HepG2 (cell line): ENCODE data around the gene NPHS1.
A peak's percentile ranks its signal among the peaks of the same experiment; 100 is the strongest.

Source experiments
- CHD2 ChIP-seq: IDR thresholded peaks from 2 replicates; pipeline ENCODE4 v1.6.1; 2011; ENCODE audit warnings: low read depth, low read length, improper control_type of control experiment
- FIP1L1 ChIP-seq: fragments of 200-400 bp; formaldehyde crosslinking; IDR thresholded peaks from 2 replicates; pipeline ENCODE4 v1.6.1; 2018; ENCODE audit warnings: low read depth, mild to moderate bottlenecking, low read length, moderate library complexity, borderline replicate concordance; ENCODE audit not compliant: insufficient read depth
- GABPA ChIP-seq, 2 experiments: IDR thresholded peaks; 2 replicates each; pipeline ENCODE4 v1.6.1; 2011 to 2016; ENCODE audit warnings: low read depth in 2 of 2, low read length in 1 of 2, missing biosample characterization in 1 of 2, missing genetic modification characterization in 1 of 2
- HCFC1 ChIP-seq: fragments of 150-350 bp; IDR thresholded peaks from 2 replicates; pipeline ENCODE4 v1.6.1; 2014; ENCODE audit warnings: low read depth, low read length
- KLF13 ChIP-seq: sonication (generic); formaldehyde crosslinking; IDR thresholded peaks from 2 replicates; pipeline ENCODE4 v1.4.0; 2020; ENCODE audit warnings: mild to moderate bottlenecking, missing genetic modification reagents
- NAIF1 ChIP-seq: sonication (generic); formaldehyde crosslinking; IDR thresholded peaks from 2 replicates; pipeline ENCODE4 v1.5.0; 2020; ENCODE audit warnings: mild to moderate bottlenecking, missing genetic modification reagents, borderline replicate concordance
- POLR2AphosphoS2 ChIP-seq: IDR thresholded peaks from 2 replicates; pipeline ENCODE4 v1.6.1; 2011; ENCODE audit warnings: low read depth, low read length, improper control_type of control experiment
- TCF12 ChIP-seq, 2 experiments: fragments of 450-650 bp in 1 of 2; sonication (generic) in 1 of 2; formaldehyde crosslinking in 1 of 2; IDR thresholded peaks; 2 replicates each; pipeline versions ENCODE4 v1.6.1 to v1.8.0; 2017 to 2022; ENCODE audit warnings: antibody characterized with exemption in 1 of 2, mild to moderate bottlenecking in 1 of 2, missing genetic modification reagents in 1 of 2, moderate library complexity in 1 of 2
- TF ChIP-seq, protein P1 (sequence below): sonication (generic); formaldehyde crosslinking; IDR thresholded peaks from 2 replicates; pipeline ENCODE4 v1.5.0; 2020; ENCODE audit warnings: mild to moderate bottlenecking, missing genetic modification reagents, moderate library complexity
- TF ChIP-seq, protein P2 (sequence below): IDR thresholded peaks from 2 replicates; pipeline ENCODE4 v1.6.1; 2016; ENCODE audit warnings: missing genetic modification reagents, missing compliant biosample characterization
- TF ChIP-seq, protein P3 (sequence below): sonication (generic); formaldehyde crosslinking; IDR thresholded peaks from 2 replicates; pipeline ENCODE4 v1.4.0; 2020; ENCODE audit warnings: missing genetic modification reagents, borderline replicate concordance
- TF ChIP-seq, protein P4 (sequence below): sonication (generic); formaldehyde crosslinking; IDR thresholded peaks from one replicate; pipeline ENCODE4 v1.5.1; 2020; ENCODE audit warnings: mild to moderate bottlenecking, missing genetic modification reagents; ENCODE audit errors: not compliant biosample characterization

DNA sequence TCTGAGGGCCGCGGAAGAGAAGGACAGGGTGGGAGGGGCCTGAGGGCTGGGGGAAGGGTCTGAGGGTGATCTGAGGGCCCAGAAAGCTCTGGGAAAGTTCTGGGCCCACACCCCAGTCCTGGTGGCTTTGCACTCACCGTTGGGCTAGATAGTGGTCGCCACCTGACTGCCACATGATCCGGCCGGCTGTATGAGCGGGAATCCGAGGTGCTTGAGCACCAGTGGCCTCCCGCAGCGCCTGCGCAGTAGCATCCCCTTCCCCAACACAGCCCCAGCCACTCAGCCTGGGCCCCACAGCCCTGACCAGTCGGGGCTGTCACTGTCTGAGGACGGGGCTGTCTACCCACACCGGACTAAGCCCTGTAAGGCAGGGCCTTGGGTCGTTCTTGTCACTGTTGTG is 54.6 kb downstream of the NPHS1 start:
- TF ChIP-seq, protein P1, sequence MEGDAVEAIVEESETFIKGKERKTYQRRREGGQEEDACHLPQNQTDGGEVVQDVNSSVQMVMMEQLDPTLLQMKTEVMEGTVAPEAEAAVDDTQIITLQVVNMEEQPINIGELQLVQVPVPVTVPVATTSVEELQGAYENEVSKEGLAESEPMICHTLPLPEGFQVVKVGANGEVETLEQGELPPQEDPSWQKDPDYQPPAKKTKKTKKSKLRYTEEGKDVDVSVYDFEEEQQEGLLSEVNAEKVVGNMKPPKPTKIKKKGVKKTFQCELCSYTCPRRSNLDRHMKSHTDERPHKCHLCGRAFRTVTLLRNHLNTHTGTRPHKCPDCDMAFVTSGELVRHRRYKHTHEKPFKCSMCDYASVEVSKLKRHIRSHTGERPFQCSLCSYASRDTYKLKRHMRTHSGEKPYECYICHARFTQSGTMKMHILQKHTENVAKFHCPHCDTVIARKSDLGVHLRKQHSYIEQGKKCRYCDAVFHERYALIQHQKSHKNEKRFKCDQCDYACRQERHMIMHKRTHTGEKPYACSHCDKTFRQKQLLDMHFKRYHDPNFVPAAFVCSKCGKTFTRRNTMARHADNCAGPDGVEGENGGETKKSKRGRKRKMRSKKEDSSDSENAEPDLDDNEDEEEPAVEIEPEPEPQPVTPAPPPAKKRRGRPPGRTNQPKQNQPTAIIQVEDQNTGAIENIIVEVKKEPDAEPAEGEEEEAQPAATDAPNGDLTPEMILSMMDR, result peak; percentile 10; the same call in 1 of the 2 replicates
- TF ChIP-seq, protein P2, sequence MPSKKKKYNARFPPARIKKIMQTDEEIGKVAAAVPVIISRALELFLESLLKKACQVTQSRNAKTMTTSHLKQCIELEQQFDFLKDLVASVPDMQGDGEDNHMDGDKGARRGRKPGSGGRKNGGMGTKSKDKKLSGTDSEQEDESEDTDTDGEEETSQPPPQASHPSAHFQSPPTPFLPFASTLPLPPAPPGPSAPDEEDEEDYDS, result no peak
- TF ChIP-seq, protein P3, sequence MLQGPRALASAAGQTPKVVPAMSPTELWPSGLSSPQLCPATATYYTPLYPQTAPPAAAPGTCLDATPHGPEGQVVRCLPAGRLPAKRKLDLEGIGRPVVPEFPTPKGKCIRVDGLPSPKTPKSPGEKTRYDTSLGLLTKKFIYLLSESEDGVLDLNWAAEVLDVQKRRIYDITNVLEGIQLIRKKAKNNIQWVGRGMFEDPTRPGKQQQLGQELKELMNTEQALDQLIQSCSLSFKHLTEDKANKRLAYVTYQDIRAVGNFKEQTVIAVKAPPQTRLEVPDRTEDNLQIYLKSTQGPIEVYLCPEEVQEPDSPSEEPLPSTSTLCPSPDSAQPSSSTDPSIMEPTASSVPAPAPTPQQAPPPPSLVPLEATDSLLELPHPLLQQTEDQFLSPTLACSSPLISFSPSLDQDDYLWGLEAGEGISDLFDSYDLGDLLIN (CRISPR knock-in tag), result no peak
- TF ChIP-seq, protein P4, sequence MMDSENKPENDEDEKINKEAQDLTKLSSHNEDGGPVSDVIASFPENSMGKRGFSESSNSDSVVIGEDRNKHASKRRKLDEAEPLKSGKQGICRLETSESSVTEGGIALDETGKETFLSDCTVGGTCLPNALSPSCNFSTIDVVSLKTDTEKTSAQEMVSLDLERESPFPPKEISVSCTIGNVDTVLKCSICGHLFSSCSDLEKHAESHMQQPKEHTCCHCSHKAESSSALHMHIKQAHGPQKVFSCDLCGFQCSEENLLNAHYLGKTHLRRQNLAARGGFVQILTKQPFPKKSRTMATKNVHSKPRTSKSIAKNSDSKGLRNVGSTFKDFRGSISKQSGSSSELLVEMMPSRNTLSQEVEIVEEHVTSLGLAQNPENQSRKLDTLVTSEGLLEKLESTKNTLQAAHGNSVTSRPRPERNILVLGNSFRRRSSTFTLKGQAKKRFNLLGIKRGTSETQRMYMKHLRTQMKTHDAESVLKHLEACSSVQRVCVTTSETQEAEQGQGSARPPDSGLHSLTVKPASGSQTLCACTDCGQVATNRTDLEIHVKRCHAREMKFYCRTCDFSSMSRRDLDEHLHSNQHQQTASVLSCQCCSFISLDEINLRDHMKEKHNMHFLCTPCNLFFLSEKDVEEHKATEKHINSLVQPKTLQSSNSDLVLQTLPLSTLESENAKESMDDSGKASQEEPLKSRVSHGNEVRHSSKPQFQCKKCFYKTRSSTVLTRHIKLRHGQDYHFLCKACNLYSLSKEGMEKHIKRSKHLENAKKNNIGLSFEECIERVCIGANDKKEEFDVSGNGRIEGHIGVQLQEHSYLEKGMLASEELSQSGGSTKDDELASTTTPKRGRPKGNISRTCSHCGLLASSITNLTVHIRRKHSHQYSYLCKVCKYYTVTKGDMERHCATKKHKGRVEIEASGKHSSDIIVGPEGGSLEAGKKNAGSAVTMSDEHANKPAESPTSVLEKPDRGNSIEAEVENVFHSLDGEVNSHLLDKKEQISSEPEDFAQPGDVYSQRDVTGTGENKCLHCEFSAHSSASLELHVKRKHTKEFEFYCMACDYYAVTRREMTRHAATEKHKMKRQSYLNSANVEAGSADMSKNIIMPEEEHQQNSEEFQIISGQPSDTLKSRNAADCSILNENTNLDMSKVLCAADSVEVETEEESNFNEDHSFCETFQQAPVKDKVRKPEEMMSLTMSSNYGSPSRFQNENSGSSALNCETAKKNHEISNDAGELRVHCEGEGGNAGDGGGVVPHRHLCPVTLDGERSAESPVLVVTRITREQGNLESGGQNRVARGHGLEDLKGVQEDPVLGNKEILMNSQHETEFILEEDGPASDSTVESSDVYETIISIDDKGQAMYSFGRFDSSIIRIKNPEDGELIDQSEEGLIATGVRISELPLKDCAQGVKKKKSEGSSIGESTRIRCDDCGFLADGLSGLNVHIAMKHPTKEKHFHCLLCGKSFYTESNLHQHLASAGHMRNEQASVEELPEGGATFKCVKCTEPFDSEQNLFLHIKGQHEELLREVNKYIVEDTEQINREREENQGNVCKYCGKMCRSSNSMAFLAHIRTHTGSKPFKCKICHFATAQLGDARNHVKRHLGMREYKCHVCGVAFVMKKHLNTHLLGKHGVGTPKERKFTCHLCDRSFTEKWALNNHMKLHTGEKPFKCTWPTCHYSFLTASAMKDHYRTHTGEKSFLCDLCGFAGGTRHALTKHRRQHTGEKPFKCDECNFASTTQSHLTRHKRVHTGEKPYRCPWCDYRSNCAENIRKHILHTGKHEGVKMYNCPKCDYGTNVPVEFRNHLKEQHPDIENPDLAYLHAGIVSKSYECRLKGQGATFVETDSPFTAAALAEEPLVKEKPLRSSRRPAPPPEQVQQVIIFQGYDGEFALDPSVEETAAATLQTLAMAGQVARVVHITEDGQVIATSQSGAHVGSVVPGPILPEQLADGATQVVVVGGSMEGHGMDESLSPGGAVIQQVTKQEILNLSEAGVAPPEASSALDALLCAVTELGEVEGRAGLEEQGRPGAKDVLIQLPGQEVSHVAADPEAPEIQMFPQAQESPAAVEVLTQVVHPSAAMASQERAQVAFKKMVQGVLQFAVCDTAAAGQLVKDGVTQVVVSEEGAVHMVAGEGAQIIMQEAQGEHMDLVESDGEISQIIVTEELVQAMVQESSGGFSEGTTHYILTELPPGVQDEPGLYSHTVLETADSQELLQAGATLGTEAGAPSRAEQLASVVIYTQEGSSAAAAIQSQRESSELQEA (CRISPR knock-in tag), result no peak
- TF ChIP-seq FIP1L1, result no peak
- TF ChIP-seq GABPA (IDR thresholded peaks at IDR 0.05; ENCODE audit: low read depth, low read length), result no peak
- no peak for TF ChIP-seq GABPA (CRISPR knock-in tag; IDR thresholded peaks at IDR 0.05; ENCODE audit: low read depth)
- TF ChIP-seq NAIF1 (CRISPR knock-in tag), result no peak
- TF ChIP-seq HCFC1, result no peak
- TF ChIP-seq KLF13, result no peak
- TF ChIP-seq TCF12 (IDR thresholded peaks at IDR 0.05), result no peak
- no peak for TF ChIP-seq TCF12 (CRISPR knock-in tag; IDR thresholded peaks at IDR 0.05)
- no peak for TF ChIP-seq POLR2AphosphoS2
- no peak for TF ChIP-seq CHD2
